ENCODE results near the gene ZFP36L1.

ZFP36L1 gene

GRCh38 chr14:68753690-68754089 lies 39.2 kb downstream of the ZFP36L1 start:
- ChIA-PET POLR2A (interaction anchor here (1.3 kb wide), 1 partner anchor 40 kb away, joined by 3 read pairs; the partner anchor contains the start of gene ZFP36L1), CTCF (no interaction called here)
- TF ChIP-seq SUZ12 (IDR thresholded peaks at IDR 0.05) (no peak), ELF4 (IDR thresholded peaks at IDR 0.05) (no peak), NFRKB (IDR thresholded peaks at IDR 0.05) (no peak), TARDBP (IDR thresholded peaks at IDR 0.05) (no peak), PKNOX1 (IDR thresholded peaks at IDR 0.05) (no peak), FOXM1 (IDR thresholded peaks at IDR 0.05; ENCODE audit: borderline replicate concordance) (no peak), ARNT (IDR thresholded peaks at IDR 0.05) (no peak), FOXK2 (IDR thresholded peaks at IDR 0.05) (no peak), FOXA1 (IDR thresholded peaks at IDR 0.05) (no peak), ZNF384 (IDR thresholded peaks at IDR 0.05) (no peak), LEF1 (IDR thresholded peaks at IDR 0.05; ENCODE audit: borderline replicate concordance) (no peak), BHLHE40 (IDR thresholded peaks at IDR 0.05; ENCODE audit: borderline replicate concordance) (no peak), L3MBTL2 (conservative IDR thresholded peaks at IDR 0.05) (no peak), SP1 (IDR thresholded peaks at IDR 0.05) (no peak), CTBP1 (IDR thresholded peaks at IDR 0.05; ENCODE audit: borderline replicate concordance) (no peak), HDGF (IDR thresholded peaks at IDR 0.05; ENCODE audit: borderline replicate concordance) (no peak)
- no peak for DNase-seq (ENCODE audit: extremely low spot score)

- ChIA-PET CTCF (no interaction called here), POLR2A (no interaction called here)
- TF ChIP-seq ELF4 (IDR thresholded peaks at IDR 0.05) (no peak), ZNF384 (IDR thresholded peaks at IDR 0.05) (no peak), ARNT (IDR thresholded peaks at IDR 0.05) (no peak), PKNOX1 (IDR thresholded peaks at IDR 0.05) (no peak), SUZ12 (IDR thresholded peaks at IDR 0.05) (no peak), L3MBTL2 (conservative IDR thresholded peaks at IDR 0.05) (no peak), CTBP1 (IDR thresholded peaks at IDR 0.05; ENCODE audit: borderline replicate concordance) (no peak), TARDBP (IDR thresholded peaks at IDR 0.05) (no peak), LEF1 (IDR thresholded peaks at IDR 0.05; ENCODE audit: borderline replicate concordance) (no peak), HDGF (IDR thresholded peaks at IDR 0.05; ENCODE audit: borderline replicate concordance) (no peak), FOXA1 (IDR thresholded peaks at IDR 0.05) (no peak), FOXM1 (IDR thresholded peaks at IDR 0.05; ENCODE audit: borderline replicate concordance) (no peak), SP1 (IDR thresholded peaks at IDR 0.05) (no peak), NFRKB (IDR thresholded peaks at IDR 0.05) (no peak), BHLHE40 (IDR thresholded peaks at IDR 0.05; ENCODE audit: borderline replicate concordance) (no peak), FOXK2 (IDR thresholded peaks at IDR 0.05) (no peak)
Measured at GRCh38 chr14:68752271-68753006, 40.4 kb downstream of the ZFP36L1 start.

DNA sequence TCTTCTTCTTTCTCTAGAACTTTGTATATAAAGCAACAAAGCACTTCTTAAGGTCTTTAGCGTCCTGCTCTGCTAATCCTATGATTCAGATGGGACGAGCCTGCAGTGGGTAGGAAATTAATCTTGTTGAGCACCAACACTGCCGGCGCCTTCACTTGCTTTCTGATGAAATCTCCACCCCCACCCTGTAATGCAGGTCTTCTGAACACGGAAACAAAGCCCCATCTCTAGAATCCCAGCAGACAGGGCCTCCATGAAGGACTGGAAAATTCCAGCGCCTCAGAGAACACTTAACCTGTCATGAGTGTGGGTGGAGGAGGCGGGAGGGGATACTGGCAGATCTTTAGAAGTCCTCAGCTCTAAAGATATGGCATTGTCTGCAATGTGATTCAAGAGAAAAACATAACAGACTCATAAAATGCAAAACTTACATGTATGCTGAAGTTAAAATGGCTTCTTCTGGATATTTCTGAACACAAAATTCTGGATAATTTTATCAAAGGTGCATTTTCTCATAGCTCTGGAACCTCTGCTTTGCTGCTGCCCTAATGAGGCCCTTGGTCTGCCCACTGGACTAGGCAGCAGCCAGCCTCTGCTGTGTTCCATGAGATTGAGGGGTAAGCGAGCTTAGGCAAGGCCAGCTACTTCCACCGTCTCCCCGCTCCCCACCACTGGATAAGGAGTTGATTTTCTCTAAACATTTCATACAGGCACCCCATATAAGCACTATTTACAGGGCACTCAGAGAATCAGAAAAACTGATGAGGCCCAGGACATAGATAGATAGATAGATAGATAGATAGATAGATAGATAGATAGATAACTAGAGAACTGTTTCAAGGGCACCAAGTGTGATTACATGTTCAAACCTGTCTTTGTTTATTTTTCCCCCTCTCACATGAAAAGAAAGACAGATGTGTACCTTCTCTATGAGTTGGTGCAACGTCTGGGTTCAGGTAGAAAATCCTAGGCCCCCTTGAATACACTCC lies 43.1 kb downstream of the ZFP36L1 start:
- ChIA-PET POLR2A (interaction anchor here (1.2 kb wide), 1 partner anchor 43 kb away, joined by 4 read pairs; the partner anchor contains the start of gene ZFP36L1), CTCF (no interaction called here)

More at GRCh38 chr14:68752271-68753006, 40.4 kb downstream of the ZFP36L1 start:
- DNase-seq (ENCODE audit: extremely low spot score): no peak

GRCh38 chr14:68748691-68749090 lies 44.2 kb downstream of the ZFP36L1 start:
- ChIA-PET POLR2A (no interaction called here), CTCF (no interaction called here)
- no peak for TF ChIP-seq CTBP1 (IDR thresholded peaks at IDR 0.05; ENCODE audit: borderline replicate concordance)
- TF ChIP-seq ZNF384 (IDR thresholded peaks at IDR 0.05): no peak
- TF ChIP-seq FOXM1 (IDR thresholded peaks at IDR 0.05; ENCODE audit: borderline replicate concordance): no peak
- TF ChIP-seq BHLHE40 (IDR thresholded peaks at IDR 0.05; ENCODE audit: borderline replicate concordance): no peak
- no peak for TF ChIP-seq NFRKB (IDR thresholded peaks at IDR 0.05)
- TF ChIP-seq FOXK2 (IDR thresholded peaks at IDR 0.05): no peak
- no peak for TF ChIP-seq ELF4 (IDR thresholded peaks at IDR 0.05)
- TF ChIP-seq SUZ12 (IDR thresholded peaks at IDR 0.05): no peak
- no peak for TF ChIP-seq PKNOX1 (IDR thresholded peaks at IDR 0.05)
- no peak for TF ChIP-seq TARDBP (IDR thresholded peaks at IDR 0.05)
- no peak for TF ChIP-seq FOXA1 (IDR thresholded peaks at IDR 0.05)
- TF ChIP-seq LEF1 (IDR thresholded peaks at IDR 0.05; ENCODE audit: borderline replicate concordance): no peak
- TF ChIP-seq L3MBTL2 (conservative IDR thresholded peaks at IDR 0.05): no peak
- no peak for TF ChIP-seq HDGF (IDR thresholded peaks at IDR 0.05; ENCODE audit: borderline replicate concordance)
- TF ChIP-seq SP1 (IDR thresholded peaks at IDR 0.05): no peak
- TF ChIP-seq ARNT (IDR thresholded peaks at IDR 0.05): no peak
- no peak for DNase-seq (ENCODE audit: extremely low spot score)

More for the DNA sequence above, 43.1 kb downstream of the ZFP36L1 start:
- no peak for TF ChIP-seq SP1 (IDR thresholded peaks at IDR 0.05)
- no peak for TF ChIP-seq LEF1 (IDR thresholded peaks at IDR 0.05; ENCODE audit: borderline replicate concordance)
- no peak for TF ChIP-seq CTBP1 (IDR thresholded peaks at IDR 0.05; ENCODE audit: borderline replicate concordance)
- no peak for TF ChIP-seq ZNF384 (IDR thresholded peaks at IDR 0.05)
- no peak for TF ChIP-seq HDGF (IDR thresholded peaks at IDR 0.05; ENCODE audit: borderline replicate concordance)
- no peak for TF ChIP-seq FOXM1 (IDR thresholded peaks at IDR 0.05; ENCODE audit: borderline replicate concordance)
- no peak for TF ChIP-seq ARNT (IDR thresholded peaks at IDR 0.05)
- no peak for DNase-seq (ENCODE audit: extremely low spot score)

DNA sequence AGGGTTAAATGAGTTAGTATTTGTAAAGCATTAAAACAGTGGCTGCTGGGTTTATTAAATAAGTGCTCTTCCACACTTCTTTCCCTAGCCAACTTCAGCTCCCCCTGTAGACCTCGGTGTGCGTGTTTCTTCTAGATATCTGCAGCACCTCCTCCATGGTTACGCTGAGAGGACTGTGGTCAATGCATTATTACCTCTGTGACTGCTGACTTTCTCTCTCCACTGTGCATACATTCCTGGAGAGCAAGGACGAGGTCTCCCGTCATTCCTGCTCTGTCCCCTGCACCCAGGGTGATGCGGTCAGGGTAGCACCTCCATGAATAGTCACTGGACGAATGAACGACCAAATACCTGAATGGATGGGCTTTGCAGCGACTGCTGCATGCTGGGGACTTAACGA lies 44.6 kb downstream of the ZFP36L1 start:
- ChIA-PET POLR2A (no interaction called here), CTCF (no interaction called here)
- TF ChIP-seq FOXM1 (IDR thresholded peaks at IDR 0.05; ENCODE audit: borderline replicate concordance) (no peak), NFRKB (IDR thresholded peaks at IDR 0.05) (no peak), HDGF (IDR thresholded peaks at IDR 0.05; ENCODE audit: borderline replicate concordance) (no peak), CTBP1 (IDR thresholded peaks at IDR 0.05; ENCODE audit: borderline replicate concordance) (no peak)
- no peak for DNase-seq (ENCODE audit: extremely low spot score)

All from HEK293T (cell line).